Uterus (tissue), 2 donors: ENCODE measurements around the gene GRPR.

ENCODE experiments used
- CTCF ChIP-seq, 4 experiments: fragments of 200-600 bp in 2 of 4; fragments of 450-650 bp in 2 of 4; sonication (generic) in 2 of 4; IDR thresholded peaks; one replicate each; pipeline ENCODE4 v1.5.1; 2016 to 2019; ENCODE audit warnings: antibody characterized with exemption in 4 of 4, mild to moderate bottlenecking in 2 of 4, moderate library complexity in 1 of 4
- POLR2A ChIP-seq, 2 donors: fragments of 450-650 bp; IDR thresholded peaks; one replicate each; pipeline ENCODE4 v1.6.1; 2016; ENCODE audit warnings: antibody characterized with exemption in 2 of 2, mild to moderate bottlenecking in 1 of 2, moderate library complexity in 1 of 2

- TF ChIP-seq CTCF (IDR thresholded peaks at IDR 0.05) (no peak), POLR2A (IDR thresholded peaks at IDR 0.05) (no peak)
Measured at GRCh38 chrX:16140983-16141382, 17.6 kb downstream of the GRPR start.
